HG02938 (cell line): Measurements from ENCODE around the gene EPHA3.

ENCODE experiments used
- ATAC-seq: cut with Tn5 transposase; IDR thresholded peaks from one replicate; pipeline ENCODE4 v1.9.1; 2021; ENCODE audit warnings: mild to moderate bottlenecking, moderate library complexity; ENCODE audit not compliant: unreplicated experiment

Gene EPHA3

DNA sequence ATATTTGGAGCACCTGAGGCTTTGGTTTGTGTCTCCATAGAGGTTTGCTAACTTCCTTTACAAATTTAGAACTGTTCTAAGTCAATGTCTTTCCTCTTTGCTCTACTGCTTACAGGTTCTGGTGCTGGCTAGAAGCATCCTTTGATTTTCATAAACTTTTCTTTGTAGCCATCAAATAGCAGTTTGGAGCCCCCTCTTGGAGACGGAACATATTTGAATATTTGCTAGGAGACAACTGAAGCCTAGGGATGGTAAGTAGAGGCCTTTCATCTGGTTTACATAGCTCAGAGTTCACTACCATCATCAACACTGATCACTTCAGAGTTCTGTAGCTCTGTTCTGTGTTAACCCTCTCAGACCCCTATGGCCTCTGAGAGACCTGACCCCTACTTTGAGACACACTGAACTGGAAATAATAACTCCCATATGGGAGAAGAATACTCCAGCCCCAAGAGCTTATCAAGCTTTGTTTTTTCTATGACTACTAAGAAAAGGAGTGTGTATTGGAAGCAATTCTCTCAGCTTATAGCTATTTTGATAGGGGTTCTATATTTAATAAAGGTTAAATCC, 420.4 kb downstream of the EPHA3 start:
- ATAC-seq, result no peak
